ENCODE results near the gene MAP3K15.

Gene MAP3K15

GRCh38 chrX:19360903-19361302 lies 154.4 kb downstream of the MAP3K15 start:
- TF ChIP-seq GATA3 (IDR thresholded peaks at IDR 0.05; ENCODE audit: low read depth, low read length) (no peak), GATA2 (IDR thresholded peaks at IDR 0.05; ENCODE audit: low read depth, low read length) (no peak)

- no peak for TF ChIP-seq GATA3 (IDR thresholded peaks at IDR 0.05; ENCODE audit: low read depth, low read length)
- TF ChIP-seq GATA2 (IDR thresholded peaks at IDR 0.05; ENCODE audit: low read depth, low read length): no peak
Measured at GRCh38 chrX:19358521-19358920, 156.8 kb downstream of the MAP3K15 start.

- TF ChIP-seq GATA3 (IDR thresholded peaks at IDR 0.05; ENCODE audit: low read depth, low read length) (no peak), GATA2 (IDR thresholded peaks at IDR 0.05; ENCODE audit: low read depth, low read length) (no peak)
Measured at GRCh38 chrX:19354625-19355024, 160.7 kb downstream of the MAP3K15 start.

DNA sequence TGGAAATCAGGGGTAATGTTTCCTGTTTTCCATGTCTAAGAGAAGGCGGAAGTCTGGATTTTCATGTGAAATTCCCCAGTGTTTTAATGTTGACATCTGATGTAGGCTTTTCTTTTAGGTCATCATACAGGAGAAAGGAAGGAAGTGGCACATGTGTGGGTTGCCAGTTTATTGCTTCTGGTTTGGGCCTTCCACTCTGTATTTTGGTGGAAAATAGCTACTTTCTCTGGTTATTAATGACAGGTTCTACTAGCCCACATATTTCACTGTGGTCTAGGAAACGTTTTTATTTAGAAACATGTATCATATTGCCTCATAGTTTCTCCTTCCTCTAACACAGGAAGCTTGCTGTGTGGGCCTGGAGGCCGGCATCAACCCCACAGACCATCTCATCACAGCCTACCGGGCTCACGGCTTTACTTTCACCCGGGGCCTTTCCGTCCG lies 164.3 kb downstream of the MAP3K15 start:
- TF ChIP-seq GATA2 (IDR thresholded peaks at IDR 0.05; ENCODE audit: low read depth, low read length): no peak
- TF ChIP-seq GATA3 (IDR thresholded peaks at IDR 0.05; ENCODE audit: low read depth, low read length): no peak

GRCh38 chrX:19349264-19349663 lies 166.0 kb downstream of the MAP3K15 start:
- TF ChIP-seq GATA2 (IDR thresholded peaks at IDR 0.05; ENCODE audit: low read depth, low read length) (no peak), GATA3 (IDR thresholded peaks at IDR 0.05; ENCODE audit: low read depth, low read length) (no peak)

GRCh38 chrX:19347916-19348315 lies 167.4 kb downstream of the MAP3K15 start:
- TF ChIP-seq GATA2 (IDR thresholded peaks at IDR 0.05; ENCODE audit: low read depth, low read length): no peak
- TF ChIP-seq GATA3 (IDR thresholded peaks at IDR 0.05; ENCODE audit: low read depth, low read length): no peak

GRCh38 chrX:19344661-19345060 lies 170.6 kb downstream of the MAP3K15 start:
- TF ChIP-seq GATA2 (IDR thresholded peaks at IDR 0.05; ENCODE audit: low read depth, low read length) (no peak), GATA3 (IDR thresholded peaks at IDR 0.05; ENCODE audit: low read depth, low read length) (no peak)

DNA sequence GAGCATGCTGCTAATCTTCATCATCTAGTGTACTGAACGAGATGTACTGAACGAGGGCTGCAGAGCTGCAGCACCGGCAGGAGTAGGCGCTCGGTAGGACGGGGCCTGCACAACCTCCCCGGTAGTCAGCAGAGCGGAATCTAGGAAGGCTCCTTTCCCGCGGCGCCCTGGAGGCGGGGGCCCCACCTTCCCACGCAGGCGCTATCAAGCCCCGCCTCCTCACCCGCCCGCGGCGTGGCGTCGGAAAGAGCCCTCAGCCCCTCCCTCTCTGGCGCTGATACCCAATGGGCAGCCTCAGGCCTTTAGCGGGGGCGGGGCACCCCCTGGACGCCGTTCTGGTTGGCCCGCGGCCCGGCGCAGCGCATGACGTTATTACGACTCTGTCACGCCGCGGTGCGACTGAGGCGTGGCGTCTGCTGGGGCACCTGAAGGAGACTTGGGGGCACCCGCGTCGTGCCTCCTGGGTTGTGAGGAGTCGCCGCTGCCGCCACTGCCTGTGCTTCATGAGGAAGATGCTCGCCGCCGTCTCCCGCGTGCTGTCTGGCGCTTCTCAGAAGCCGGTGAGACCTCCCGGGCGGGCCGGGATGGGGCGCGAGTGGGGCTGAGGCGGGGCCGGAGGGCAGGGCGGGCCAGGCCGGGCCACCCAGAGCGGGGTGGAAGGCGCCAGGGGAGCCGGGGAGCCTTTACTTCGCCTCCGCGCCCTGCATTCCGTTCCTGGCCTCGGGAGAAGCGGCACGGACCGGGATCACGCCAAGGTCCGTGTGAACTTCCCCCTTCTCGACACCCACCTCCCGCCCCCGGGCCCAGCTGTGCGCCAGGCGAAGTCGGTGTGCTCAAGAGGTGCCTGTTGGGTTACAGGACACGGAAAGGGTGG lies 171.5 kb downstream of the MAP3K15 start, which contains the start of gene PDHA1:
Gene PDHA1 (plus strand): TSS at position 393 of the 874 bp plus-strand sequence. CDS start 111 bp downstream, at position 504.
- TF ChIP-seq GATA3 (IDR thresholded peaks at IDR 0.05; ENCODE audit: low read depth, low read length) (no peak), GATA2 (IDR thresholded peaks at IDR 0.05; ENCODE audit: low read depth, low read length) (peak; percentile 73)

DNA sequence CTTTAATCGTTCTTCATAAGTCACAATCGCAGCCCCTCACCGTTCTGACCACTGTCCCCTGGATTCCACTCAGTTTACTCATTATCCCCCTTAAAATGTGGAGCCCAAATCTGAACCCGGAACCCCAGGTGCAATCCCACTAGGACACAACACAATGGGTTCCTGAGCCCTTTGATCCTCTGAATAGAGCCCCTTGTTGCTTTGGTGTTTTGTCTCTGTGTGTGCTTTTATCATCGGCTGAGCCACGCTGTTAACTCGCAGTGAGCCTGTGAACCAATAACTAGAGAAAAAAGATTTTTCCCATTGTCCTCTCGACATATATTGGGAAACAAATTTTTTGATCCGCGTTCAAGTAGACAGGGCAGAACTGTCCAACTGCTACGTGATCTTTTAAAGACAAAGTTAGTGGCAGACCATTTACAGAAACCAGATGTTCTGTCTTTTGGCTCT lies 172.2 kb downstream of the MAP3K15 start:
- TF ChIP-seq GATA2 (IDR thresholded peaks at IDR 0.05; ENCODE audit: low read depth, low read length) (no peak), GATA3 (IDR thresholded peaks at IDR 0.05; ENCODE audit: low read depth, low read length) (no peak)

DNA sequence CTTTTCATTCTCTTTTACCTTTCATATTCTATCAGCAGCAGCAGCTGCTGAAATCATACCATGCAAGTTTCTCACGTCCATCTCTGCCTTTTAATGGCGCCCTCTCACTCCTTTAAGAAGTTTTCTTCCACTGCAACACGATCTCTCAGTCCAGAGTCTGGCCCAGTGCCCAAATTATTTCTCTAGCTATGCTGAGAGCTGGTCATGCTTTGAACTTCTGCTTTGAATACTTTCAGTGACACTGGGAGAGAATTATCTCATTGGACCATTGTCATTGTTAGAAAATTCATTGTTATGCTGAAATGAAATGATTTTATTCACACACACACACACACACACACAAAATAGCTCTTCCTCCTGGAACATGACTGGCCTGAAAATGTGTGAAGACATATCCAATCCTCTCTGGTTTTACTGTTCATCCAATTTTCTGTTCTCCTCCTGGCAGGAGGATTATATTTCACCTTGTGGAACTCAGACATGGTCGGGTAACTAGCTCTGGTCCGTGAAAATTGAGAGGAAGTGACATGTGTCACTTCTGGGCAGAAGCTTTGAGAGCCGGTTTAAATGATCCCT lies 172.9 kb downstream of the MAP3K15 start:
- no peak for TF ChIP-seq GATA2 (IDR thresholded peaks at IDR 0.05; ENCODE audit: low read depth, low read length)
- no peak for TF ChIP-seq GATA3 (IDR thresholded peaks at IDR 0.05; ENCODE audit: low read depth, low read length)

DNA sequence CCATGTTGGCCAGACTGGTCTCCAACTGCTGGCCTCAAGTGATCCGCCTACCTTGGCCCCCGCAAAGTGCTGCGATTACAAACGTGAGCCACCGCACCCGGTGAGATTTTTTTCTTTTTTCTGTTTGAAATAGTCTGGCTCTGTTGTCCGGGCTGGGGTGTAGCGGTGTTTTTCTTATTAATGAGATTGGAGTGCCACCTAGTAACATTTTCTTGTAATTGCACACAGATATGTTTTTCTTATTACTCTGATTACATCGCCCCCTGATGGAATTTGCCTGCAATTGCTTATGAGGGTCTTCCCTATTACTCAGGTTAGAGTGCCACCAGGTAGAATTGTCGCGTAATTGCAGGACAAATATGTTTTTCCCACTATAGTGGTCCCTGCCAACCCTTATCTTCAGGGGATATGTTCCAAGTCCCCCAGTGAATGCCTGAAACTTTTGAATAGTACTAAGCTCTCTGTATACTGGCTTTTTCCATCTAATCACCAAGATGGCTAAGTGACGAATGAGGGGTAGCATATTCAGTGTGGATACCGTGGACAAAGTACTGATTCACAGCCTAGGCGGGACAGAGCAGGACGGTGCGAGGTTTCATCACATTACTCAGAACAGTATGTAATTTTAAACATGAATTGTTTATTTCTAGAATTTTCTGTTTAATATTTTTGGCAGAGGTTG lies 180.2 kb downstream of the MAP3K15 start:
- TF ChIP-seq GATA2 (IDR thresholded peaks at IDR 0.05; ENCODE audit: low read depth, low read length): no peak
- TF ChIP-seq GATA3 (IDR thresholded peaks at IDR 0.05; ENCODE audit: low read depth, low read length): no peak

GRCh38 chrX:19332983-19333382 lies 182.3 kb downstream of the MAP3K15 start:
- no peak for TF ChIP-seq GATA2 (IDR thresholded peaks at IDR 0.05; ENCODE audit: low read depth, low read length)
- TF ChIP-seq GATA3 (IDR thresholded peaks at IDR 0.05; ENCODE audit: low read depth, low read length): no peak

DNA sequence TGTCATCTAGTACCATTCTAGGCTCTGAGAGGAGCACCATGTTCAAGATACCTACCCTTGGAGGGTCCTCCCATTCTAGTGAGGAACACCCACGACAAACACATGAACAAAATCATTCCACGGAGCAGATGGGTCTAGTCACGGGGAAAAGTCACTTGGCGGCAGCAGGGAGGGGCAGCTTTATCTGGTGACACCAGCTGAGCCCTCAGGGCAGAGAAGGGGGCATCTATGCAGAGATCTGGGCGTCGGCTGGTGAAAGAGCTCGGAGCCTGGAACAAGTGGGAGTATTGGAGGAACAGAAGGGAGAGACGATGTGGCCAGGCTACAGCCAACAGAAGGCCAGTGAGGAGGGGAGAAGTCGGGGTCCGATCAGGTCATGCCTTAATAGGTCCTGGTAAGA lies 183.5 kb downstream of the MAP3K15 start:
- TF ChIP-seq GATA2 (IDR thresholded peaks at IDR 0.05; ENCODE audit: low read depth, low read length) (no peak), GATA3 (IDR thresholded peaks at IDR 0.05; ENCODE audit: low read depth, low read length) (no peak)

DNA sequence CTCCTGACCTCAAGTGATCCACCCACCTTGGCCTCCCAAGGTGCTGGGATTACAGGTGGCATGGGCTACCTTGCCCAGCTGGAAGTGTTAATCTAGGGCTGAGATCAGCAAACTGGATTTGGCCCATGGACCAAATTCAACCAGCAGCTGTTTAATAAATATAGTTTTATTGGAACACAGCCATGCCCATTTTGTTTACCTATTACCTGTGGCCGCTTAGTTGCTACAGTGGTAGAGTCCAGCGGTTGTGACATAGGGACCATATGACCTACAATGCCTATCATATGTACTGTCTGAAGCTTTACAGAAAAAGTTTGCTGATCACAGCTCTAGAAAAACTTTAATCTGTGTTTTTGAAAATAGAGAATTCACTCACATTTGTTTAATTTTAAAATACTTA lies 188.7 kb downstream of the MAP3K15 start:
- TF ChIP-seq GATA2 (IDR thresholded peaks at IDR 0.05; ENCODE audit: low read depth, low read length): no peak
- TF ChIP-seq GATA3 (IDR thresholded peaks at IDR 0.05; ENCODE audit: low read depth, low read length): no peak
